Activated T-helper 17 cell treated with anti-CD3 and anti-CD28 coated beads, Interleukin-2, amount 50 U/mL, for 72 hours (primary cell): ENCODE data around the gene CYP3A7. TPM values are rescaled to one million over a fixed set of nuclear protein-coding genes. Genes with fewer than 3 reads are reported as not detected.
"Not testable (repeated sequence)": the region's sequence is repeated elsewhere in the genome, so short reads cannot be mapped to it uniquely, and the experiment has no call there.

Experiments used
- ATAC-seq: fragments of 150-1000 bp; cut with Tn5 transposase; replicated peaks from 2 replicates; pipeline ENCODE4 v1.10.0; 2021; ENCODE audit warnings: mild to moderate bottlenecking, moderate library complexity
- H3K27ac Mint-ChIP-seq: one replicate; pipeline ENCODE4 v1.8.0; 2022; ENCODE audit warnings: mixed read lengths
- H3K27me3 Mint-ChIP-seq: one replicate; pipeline ENCODE4 v1.8.0; 2022; ENCODE audit warnings: mixed read lengths
- H3K36me3 Mint-ChIP-seq: one replicate; pipeline ENCODE4 v1.8.0; 2022; ENCODE audit warnings: low read depth, mild to moderate bottlenecking, mixed read lengths
- H3K4me1 Mint-ChIP-seq: one replicate; pipeline ENCODE4 v1.8.0; 2022; ENCODE audit warnings: mixed read lengths
- H3K4me3 Mint-ChIP-seq: one replicate; pipeline ENCODE4 v1.8.0; 2022; ENCODE audit warnings: mild to moderate bottlenecking, mixed read lengths
- H3K9me3 Mint-ChIP-seq: one replicate; pipeline ENCODE4 v1.8.0; 2022; ENCODE audit warnings: mixed read lengths
- total RNA-seq, 2 donors: library from RNA; stranded (reverse); gene quantifications; one replicate each; pipeline ENCODE4 v1.2.3, GENCODE V29; 2022

CYP3A7 gene
- total RNA-seq, 2 donors from 2014 or later = not detected

DNA sequence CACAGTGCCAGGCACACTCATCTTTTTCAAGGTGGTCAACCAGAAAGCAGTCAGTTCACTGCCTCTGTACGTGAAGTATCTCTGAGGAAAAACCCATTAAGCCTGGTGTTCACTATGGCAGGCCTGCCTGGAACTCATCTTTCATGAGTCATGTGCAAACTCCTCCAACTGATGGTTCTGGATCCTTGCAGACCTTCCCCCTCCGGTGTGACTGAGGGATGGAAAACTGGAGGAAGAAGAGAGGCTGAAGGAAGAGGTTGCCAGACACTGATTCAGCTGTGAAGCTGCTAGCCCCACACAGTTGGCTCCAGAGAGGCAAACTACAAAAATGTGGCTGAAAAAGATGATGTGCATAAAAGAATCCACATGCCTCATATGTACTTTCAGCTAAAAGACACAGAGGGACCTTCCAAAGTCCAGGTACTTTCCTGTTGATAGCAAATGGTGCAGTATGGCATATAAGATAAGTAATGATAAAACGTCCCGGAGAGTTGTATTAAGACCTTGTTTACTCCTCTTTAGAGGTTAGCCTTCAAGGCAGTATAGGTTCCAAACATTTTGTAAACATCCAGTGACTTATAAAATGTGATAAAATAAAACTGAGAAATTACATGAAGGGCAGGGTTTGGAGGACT lies 57.9 kb downstream of the CYP3A7 start:
- no peak for ATAC-seq
- Mint-ChIP-seq H3K9me3 (no peaks in the 10 kb centered on the region), H3K4me1 (peaks cover 12% of the 10 kb centered on the region), H3K36me3 (no peaks in the 10 kb centered on the region), H3K4me3 (no peak overlapping the region), H3K27ac (no peak overlapping the region), H3K27me3 (no peaks in the 10 kb centered on the region)

DNA sequence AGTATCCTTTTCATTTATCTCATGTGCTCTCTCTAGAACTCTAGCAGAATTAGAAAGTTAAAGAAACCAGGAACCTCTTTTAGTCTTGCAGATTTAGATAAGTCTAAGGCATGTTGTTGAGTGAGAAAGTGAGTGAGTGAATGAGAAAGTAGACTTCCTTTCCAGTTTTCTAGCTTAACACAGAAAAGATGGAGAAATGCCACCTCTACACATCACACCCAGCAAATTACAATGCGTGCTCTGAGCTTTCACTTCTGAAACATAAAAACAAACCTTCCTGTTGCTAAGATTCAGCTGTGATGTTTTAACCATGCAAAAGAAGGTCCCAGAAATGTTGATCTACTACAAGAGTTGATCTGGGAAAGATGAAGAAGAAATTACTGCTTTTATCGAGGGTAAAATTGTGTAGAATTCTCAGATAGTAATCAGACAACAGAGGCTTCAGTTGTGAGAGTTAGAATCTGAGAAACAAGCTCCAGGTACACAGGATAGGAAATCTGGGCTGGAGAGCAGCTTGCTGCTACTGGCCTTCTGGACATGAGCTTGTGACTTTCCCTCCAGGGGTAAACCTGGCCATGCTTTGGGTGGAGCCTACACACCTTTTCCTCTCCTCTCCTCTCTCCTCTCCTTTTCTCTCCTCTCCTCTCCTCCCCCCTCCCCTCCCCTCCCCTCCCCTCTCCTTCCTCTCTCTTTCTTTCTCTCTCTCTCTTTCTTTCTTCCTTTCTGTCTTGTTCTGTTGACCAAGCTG lies 59.8 kb downstream of the CYP3A7 start:
- Mint-ChIP-seq H3K36me3 (peaks cover 5% of the 10 kb centered on the region), H3K4me1 (peaks cover 12% of the 10 kb centered on the region), H3K9me3 (no peaks in the 10 kb centered on the region), H3K4me3 (peak overlapping the region; percentile 8), H3K27ac (peak overlapping the region; percentile 60), H3K27me3 (no peaks in the 10 kb centered on the region)
- peak; percentile 58 for ATAC-seq

DNA sequence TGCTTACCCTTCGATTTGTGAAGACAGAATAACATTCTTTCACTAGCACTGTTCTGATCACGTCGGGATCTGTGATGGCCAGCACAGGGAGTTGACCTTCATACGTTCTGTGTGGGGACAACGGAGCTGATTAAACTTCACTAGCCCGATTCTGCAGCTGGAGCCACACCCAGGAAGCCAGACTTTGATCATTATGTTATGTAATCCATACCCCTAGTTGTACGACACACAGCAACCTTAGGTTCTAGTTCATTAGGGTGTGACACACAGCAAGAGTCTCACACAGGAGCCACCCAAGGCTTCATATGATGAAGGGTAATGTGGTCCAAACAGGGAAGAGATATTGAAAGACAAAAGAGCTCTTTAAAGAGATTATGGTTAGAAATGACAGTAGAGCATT lies 62.4 kb downstream of the CYP3A7 start:
- H3K4me1 Mint-ChIP-seq = peaks cover 12% of the 10 kb centered on the region
- ATAC-seq = no peak
- H3K27me3 Mint-ChIP-seq = no peaks in the 10 kb centered on the region
- no peak overlapping the region for H3K27ac Mint-ChIP-seq
- H3K9me3 Mint-ChIP-seq = no peaks in the 10 kb centered on the region
- no peak overlapping the region for H3K4me3 Mint-ChIP-seq
- peaks cover 26% of the 10 kb centered on the region for H3K36me3 Mint-ChIP-seq

DNA sequence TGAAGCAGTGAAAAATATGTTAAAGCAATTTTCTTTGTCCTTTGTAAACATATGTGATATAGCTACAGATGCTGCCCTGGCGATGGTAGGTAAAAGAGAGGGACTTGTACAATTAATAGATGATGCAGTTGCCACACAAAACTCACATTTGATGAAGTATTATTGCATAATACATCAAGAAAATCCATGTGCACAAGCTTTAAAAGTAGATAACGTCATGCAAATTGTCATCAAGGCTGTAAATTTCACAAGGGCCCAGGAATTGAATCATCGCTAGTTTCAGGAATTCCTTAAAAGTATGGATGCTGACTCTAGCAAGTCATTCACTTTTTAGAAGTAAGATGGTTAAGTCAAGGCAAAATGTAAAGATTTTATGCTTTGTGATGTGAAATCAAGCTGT lies 65.2 kb downstream of the CYP3A7 start:
- Mint-ChIP-seq H3K36me3 (peaks cover 27% of the 10 kb centered on the region), H3K4me1 (peaks cover 7% of the 10 kb centered on the region), H3K27me3 (no peaks in the 10 kb centered on the region), H3K4me3 (no peak overlapping the region), H3K9me3 (no peaks in the 10 kb centered on the region), H3K27ac (no peak overlapping the region)
- ATAC-seq = no peak

DNA sequence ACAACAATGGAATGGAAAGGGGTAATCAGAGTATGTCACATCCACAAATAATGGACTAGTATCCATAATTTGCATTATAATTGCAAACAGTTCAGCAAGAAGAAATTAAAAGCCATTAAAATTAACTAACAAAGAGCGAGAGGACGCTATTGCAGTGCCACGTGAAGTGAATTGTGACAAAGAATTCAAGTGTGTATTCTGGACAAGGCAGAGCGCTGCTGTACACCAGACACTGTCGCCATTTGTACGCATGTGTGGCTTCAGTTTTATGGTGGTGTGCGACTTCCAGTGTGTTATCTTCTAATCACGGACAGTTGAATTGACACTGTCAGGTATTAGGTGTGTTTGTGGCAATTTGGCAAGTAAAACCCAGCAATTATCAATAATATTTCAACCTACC lies 66.5 kb downstream of the CYP3A7 start:
- Mint-ChIP-seq H3K27me3 (no peaks in the 10 kb centered on the region), H3K27ac (no peak overlapping the region), H3K4me1 (peaks cover 6% of the 10 kb centered on the region), H3K9me3 (no peaks in the 10 kb centered on the region), H3K36me3 (peaks cover 36% of the 10 kb centered on the region), H3K4me3 (no peak overlapping the region)
- no peak for ATAC-seq

DNA sequence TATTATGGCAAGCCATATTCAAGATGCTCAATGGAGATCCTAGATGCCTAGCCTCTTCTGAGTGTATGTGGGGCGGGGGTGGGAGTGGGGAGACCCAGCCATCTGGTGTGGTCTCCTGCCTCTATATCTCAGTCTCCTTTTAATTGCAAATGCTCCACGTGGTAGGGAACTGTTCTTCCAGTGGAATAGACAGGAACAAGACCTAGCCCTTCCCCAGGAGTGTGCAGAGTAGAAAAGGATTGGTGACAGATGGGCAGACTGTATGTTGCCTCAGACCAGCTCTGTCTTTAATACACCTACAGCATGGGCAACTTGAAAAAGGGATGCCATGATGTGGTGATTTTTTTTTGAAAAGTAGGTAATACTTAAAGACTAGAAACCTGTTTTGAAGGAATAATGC lies 67.8 kb downstream of the CYP3A7 start:
- no peak for ATAC-seq
- peaks cover 6% of the 10 kb centered on the region for H3K4me1 Mint-ChIP-seq
- no peak overlapping the region for H3K27ac Mint-ChIP-seq
- H3K36me3 Mint-ChIP-seq = peaks cover 36% of the 10 kb centered on the region
- H3K9me3 Mint-ChIP-seq = no peaks in the 10 kb centered on the region
- H3K4me3 Mint-ChIP-seq = no peak overlapping the region
- H3K27me3 Mint-ChIP-seq = no peaks in the 10 kb centered on the region

DNA sequence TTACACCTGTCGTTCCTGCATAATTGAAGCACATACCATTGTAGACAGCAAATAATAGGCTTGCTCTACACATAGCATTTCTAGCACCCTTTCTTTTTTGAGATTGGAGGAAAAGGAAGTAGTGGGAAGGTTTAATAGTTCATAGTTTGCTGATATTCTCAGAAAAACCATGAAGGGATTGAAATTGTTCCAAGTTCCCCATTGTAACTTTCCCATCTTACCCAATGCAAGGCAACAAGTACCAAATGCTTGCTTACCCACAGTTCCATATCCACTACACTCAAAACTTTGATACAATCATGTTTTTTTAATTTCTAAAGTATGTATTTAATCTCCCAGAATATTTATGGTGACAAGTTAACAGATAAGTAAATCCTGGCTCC lies 69.0 kb downstream of the CYP3A7 start:
- no peak overlapping the region for H3K27ac Mint-ChIP-seq
- H3K27me3 Mint-ChIP-seq = no peaks in the 10 kb centered on the region
- H3K4me3 Mint-ChIP-seq = no peak overlapping the region
- H3K4me1 Mint-ChIP-seq = peaks cover 6% of the 10 kb centered on the region
- H3K36me3 Mint-ChIP-seq = peaks cover 36% of the 10 kb centered on the region
- H3K9me3 Mint-ChIP-seq = no peaks in the 10 kb centered on the region
- no peak for ATAC-seq

DNA sequence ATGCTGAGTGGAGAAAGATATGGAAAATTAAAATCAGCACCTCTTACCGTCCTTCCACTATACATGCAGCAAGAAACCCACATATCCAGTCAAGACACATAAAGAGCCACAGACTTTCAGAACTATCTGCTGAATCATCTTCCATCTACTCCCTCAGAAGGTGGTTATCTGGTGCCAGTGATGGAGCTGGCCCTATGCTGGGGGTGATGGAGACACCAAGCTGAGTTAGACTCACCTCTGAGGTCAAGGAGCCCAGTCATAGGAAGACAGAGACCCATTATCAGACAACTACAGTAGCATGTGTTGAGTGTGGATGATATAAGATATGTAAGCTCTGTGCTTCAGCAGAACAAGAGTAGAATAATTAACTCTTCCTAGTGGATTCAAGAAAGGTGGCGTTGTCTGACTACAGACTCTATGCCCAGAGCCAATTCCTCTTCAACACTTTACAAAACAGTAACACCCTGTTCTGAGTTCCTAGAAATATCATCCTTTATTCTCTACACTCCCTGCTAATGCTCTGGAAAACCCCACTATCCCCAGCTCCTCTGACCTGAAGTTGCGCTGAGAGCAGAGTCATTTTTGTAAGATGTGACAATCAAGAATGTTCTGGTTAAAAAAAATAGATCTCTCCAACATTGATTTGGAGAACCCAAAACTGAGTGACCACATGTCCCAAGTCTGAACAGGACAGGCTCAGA lies 69.5 kb downstream of the CYP3A7 start:
- Mint-ChIP-seq H3K4me1 (peaks cover 6% of the 10 kb centered on the region), H3K4me3 (no peak overlapping the region), H3K27ac (peak overlapping the region; percentile 46), H3K27me3 (no peaks in the 10 kb centered on the region), H3K36me3 (peaks cover 37% of the 10 kb centered on the region), H3K9me3 (no peaks in the 10 kb centered on the region)
- ATAC-seq = peak; percentile 98

DNA sequence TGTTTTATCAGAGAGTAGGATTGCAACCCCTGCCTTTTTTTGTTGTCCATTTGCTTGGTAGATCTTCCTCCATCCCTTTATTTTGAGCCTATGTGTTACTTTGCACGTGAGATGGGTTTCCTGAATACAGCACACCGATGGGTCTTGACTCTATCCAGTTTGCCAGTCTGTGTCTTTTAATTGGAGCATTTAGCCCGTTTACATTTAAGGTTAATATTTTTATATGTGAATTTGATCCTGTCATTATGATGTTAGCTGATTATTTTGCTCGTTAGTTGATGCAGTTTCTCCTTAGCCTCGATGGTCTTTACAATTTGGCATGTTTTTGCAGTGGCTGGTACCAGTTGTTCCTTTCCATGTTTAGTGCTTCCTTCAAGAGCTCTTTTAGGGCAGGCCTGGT lies 77.1 kb downstream of the CYP3A7 start:
- not testable (repeated sequence) for ATAC-seq, H3K9me3 Mint-ChIP-seq, H3K27me3 Mint-ChIP-seq, H3K27ac Mint-ChIP-seq, H3K4me3 Mint-ChIP-seq, H3K4me1 Mint-ChIP-seq
- H3K36me3 Mint-ChIP-seq = peaks cover 17% of the 10 kb centered on the region

Other genes with a start within 250 kb of the CYP3A7 start
- 10 to 100 TPM; 28.9 to 36.5 TPM for gene ZNF394, start 234.9 kb downstream of the CYP3A7 start, total RNA-seq
- 10 to 100 TPM; 11.5 to 12.2 TPM for gene ZKSCAN5, start 230.5 kb downstream of the CYP3A7 start, total RNA-seq
- 1 to 10 TPM; 2.7 to 5.5 TPM for gene FAM200A, start 183.1 kb downstream of the CYP3A7 start, total RNA-seq
- gene ZNF655, start 176.6 kb downstream of the CYP3A7 start, total RNA-seq = 10 to 100 TPM; 79.2 to 98.5 TPM
- 1 to 10 TPM in 1 of 2 donors, under 1 TPM in 1; 0.86 to 4.4 TPM for gene TMEM225B, start 136.9 kb downstream of the CYP3A7 start, total RNA-seq
- gene ZSCAN25, start 118.2 kb downstream of the CYP3A7 start, total RNA-seq = 10 to 100 TPM; 25.0 to 58.4 TPM
- under 1 TPM in 1 of 2 donors, not detected in 1; 0.15 TPM for gene CYP3A5, start 55.2 kb downstream of the CYP3A7 start, total RNA-seq
- gene CYP3A4, start 49.0 kb upstream of the CYP3A7 start, total RNA-seq = not detected
- gene CYP3A43, start 92.8 kb upstream of the CYP3A7 start, total RNA-seq = under 1 TPM in 1 of 2 donors, not detected in 1; 0.87 TPM
- under 1 TPM; 0.39 to 0.82 TPM for gene OR2AE1, start 141.8 kb upstream of the CYP3A7 start, total RNA-seq
- gene TRIM4, start 184.3 kb upstream of the CYP3A7 start, total RNA-seq = 10 to 100 TPM; 27.2 to 29.9 TPM
- gene GJC3, start 194.4 kb upstream of the CYP3A7 start, total RNA-seq = not detected
- under 1 TPM; 0.19 to 0.43 TPM for gene AZGP1, start 240.8 kb upstream of the CYP3A7 start, total RNA-seq